K562 (cell line): Measurements from ENCODE around the gene HARS1. TPM values are rescaled to one million over a fixed set of nuclear protein-coding genes. Genes with fewer than 3 reads are reported as not detected.

Experiments
- ARHGAP35 ChIP-seq: fragments of 450-650 bp; IDR thresholded peaks from 2 replicates; pipeline ENCODE4 v1.6.1; 2018; ENCODE audit not compliant: partially characterized antibody
- CREM ChIP-seq: IDR thresholded peaks from 2 replicates; pipeline ENCODE4 v1.6.1; 2014; ENCODE audit warnings: antibody characterized with exemption, low read depth
- DDX20 ChIP-seq: fragments of 450-650 bp; IDR thresholded peaks from 2 replicates; pipeline ENCODE4 v1.6.1; 2016; ENCODE audit warnings: missing genetic modification characterization, low read depth, mild to moderate bottlenecking, missing compliant biosample characterization, moderate library complexity
- PHB ChIP-seq: fragments of 250-450 bp; sonication (Bioruptor Pico); IDR thresholded peaks from 2 replicates; pipeline ENCODE4 v1.5.0; 2021
- POLR3G ChIP-seq: IDR thresholded peaks from 2 replicates; pipeline ENCODE4 v1.6.1; 2011; ENCODE audit not compliant: insufficient read length, insufficient replicate concordance; ENCODE audit errors: extremely low read depth
- SETDB1 ChIP-seq: IDR thresholded peaks from one replicate; pipeline ENCODE4 v1.6.1; 2012; ENCODE audit warnings: low read length, control low read depth, inconsistent platforms
- SMARCB1 ChIP-seq: IDR thresholded peaks from 2 replicates; pipeline ENCODE4 v1.6.1; 2011; ENCODE audit warnings: improper control_type of control experiment, low read depth; ENCODE audit not compliant: insufficient read length
- polyA plus RNA-seq, 8 experiments: library from polyadenylated mRNA; depleted of rRNA in 4 of 8; stranded (reverse) in 5 of 8; unstranded in 3 of 8; fragments of >200 nt; fragmentation: Nextera tagmentation in 2 of 8; fragmentation: Illumina TruSeq in 1 of 8; extraction: Ambion mirVana in 2 of 8; extraction: Trizol in 1 of 8; gene quantifications; 2 replicates each; pipeline versions ENCODE4 v1.2.1 to v1.2.3, GENCODE V29; 2011 to 2014; ENCODE audit warnings: inconsistent platforms in 1 of 8, missing spikeins in 1 of 8
- total RNA-seq, 7 experiments: library from RNA; depleted of rRNA in 6 of 7; stranded (reverse); fragments of >200 nt in 6 of 7; fragmentation: Illumina TruSeq in 2 of 7; extraction: Trizol in 2 of 7; gene quantifications; 2 replicates each; pipeline versions ENCODE4 v1.2.1 to v1.2.3, GENCODE V29; 2011 to 2021; ENCODE audit warnings: low replicate concordance in 1 of 7
- TF ChIP-seq, protein P1 (sequence below): sonication (generic); formaldehyde crosslinking; IDR thresholded peaks from 2 replicates; pipeline ENCODE4 v1.8.0; 2022; ENCODE audit warnings: mild to moderate bottlenecking, missing genetic modification reagents
- TF ChIP-seq, protein P2 (sequence below): fragments of 450-650 bp; conservative IDR thresholded peaks from 2 replicates; pipeline ENCODE4 v1.6.1; 2016; ENCODE audit warnings: missing genetic modification characterization, low read depth, mild to moderate bottlenecking, missing compliant biosample characterization, moderate library complexity
- TF ChIP-seq, protein P3 (sequence below), 2 experiments: fragments of 450-650 bp; IDR thresholded peaks; 2 replicates each; pipeline ENCODE4 v1.6.1; 2016
- TF ChIP-seq, protein P4 (sequence below), 2 experiments: fragments of 450-650 bp; conservative IDR thresholded peaks; 2 replicates each; pipeline ENCODE4 v1.6.1; 2017; ENCODE audit warnings: mild to moderate bottlenecking in 2 of 2, moderate library complexity in 2 of 2
- TF ChIP-seq, protein P5 (sequence below): IDR thresholded peaks from 2 replicates; pipeline ENCODE4 v1.6.1; 2012; ENCODE audit warnings: low read depth, low read length, improper control_type of control experiment, borderline replicate concordance

The HARS1 gene
- total and polyA plus RNA-seq, 9 of the 15 experiments (the other 6 are each of a cell fraction or from before 2014, with no cell fraction given): 13.5 to 88.5 (median 75.2) TPM

DNA sequence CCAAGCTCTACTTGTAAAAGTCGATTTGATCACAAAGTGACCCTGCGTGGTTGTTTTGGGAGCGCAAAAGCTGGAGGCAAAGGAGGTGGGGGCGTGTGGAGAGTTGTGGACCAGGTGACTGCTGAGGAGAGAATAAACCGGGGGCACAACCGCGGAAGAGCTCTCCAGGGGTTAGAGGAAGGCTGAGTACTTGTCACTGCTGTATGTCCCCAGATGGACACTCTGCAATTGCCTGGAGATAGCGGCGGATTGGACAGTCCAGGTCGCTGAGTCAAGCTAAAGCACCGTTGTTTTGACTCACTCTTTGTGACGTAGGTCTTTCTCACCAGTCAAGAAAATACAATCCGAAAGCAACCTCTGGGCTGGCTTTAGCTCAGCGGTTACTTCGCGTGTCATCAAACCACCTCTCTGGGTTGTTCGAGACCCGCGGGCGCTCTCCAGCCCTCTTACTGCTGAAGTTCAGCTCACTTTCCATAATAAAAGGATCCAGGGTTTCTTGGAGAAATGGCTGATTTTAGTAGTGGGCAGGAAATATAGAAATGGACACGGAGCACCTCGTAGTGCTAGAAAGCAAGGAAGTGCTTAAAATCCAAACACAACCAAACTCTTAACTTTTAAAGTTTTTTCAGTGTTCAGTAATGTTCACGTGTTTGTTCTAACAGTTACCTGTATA, 34.8 kb upstream of the HARS1 start (continued):
- TF ChIP-seq, protein P1, sequence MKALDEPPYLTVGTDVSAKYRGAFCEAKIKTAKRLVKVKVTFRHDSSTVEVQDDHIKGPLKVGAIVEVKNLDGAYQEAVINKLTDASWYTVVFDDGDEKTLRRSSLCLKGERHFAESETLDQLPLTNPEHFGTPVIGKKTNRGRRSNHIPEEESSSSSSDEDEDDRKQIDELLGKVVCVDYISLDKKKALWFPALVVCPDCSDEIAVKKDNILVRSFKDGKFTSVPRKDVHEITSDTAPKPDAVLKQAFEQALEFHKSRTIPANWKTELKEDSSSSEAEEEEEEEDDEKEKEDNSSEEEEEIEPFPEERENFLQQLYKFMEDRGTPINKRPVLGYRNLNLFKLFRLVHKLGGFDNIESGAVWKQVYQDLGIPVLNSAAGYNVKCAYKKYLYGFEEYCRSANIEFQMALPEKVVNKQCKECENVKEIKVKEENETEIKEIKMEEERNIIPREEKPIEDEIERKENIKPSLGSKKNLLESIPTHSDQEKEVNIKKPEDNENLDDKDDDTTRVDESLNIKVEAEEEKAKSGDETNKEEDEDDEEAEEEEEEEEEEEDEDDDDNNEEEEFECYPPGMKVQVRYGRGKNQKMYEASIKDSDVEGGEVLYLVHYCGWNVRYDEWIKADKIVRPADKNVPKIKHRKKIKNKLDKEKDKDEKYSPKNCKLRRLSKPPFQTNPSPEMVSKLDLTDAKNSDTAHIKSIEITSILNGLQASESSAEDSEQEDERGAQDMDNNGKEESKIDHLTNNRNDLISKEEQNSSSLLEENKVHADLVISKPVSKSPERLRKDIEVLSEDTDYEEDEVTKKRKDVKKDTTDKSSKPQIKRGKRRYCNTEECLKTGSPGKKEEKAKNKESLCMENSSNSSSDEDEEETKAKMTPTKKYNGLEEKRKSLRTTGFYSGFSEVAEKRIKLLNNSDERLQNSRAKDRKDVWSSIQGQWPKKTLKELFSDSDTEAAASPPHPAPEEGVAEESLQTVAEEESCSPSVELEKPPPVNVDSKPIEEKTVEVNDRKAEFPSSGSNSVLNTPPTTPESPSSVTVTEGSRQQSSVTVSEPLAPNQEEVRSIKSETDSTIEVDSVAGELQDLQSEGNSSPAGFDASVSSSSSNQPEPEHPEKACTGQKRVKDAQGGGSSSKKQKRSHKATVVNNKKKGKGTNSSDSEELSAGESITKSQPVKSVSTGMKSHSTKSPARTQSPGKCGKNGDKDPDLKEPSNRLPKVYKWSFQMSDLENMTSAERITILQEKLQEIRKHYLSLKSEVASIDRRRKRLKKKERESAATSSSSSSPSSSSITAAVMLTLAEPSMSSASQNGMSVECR (CRISPR knock-in tag): 0 out of 2 replicates have a peak, but pooled peaks have one; percentile 62
- TF ChIP-seq SETDB1 (peak; percentile 58), PHB (no peak), CREM (peak; percentile 99), POLR3G (peak; percentile 85), ARHGAP35 (no peak), DDX20 (tag) (no peak), SMARCB1 (peak; percentile 36)
- TF ChIP-seq, protein P2, sequence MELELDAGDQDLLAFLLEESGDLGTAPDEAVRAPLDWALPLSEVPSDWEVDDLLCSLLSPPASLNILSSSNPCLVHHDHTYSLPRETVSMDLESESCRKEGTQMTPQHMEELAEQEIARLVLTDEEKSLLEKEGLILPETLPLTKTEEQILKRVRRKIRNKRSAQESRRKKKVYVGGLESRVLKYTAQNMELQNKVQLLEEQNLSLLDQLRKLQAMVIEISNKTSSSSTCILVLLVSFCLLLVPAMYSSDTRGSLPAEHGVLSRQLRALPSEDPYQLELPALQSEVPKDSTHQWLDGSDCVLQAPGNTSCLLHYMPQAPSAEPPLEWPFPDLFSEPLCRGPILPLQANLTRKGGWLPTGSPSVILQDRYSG (tag): no peak
- TF ChIP-seq, protein P3, sequence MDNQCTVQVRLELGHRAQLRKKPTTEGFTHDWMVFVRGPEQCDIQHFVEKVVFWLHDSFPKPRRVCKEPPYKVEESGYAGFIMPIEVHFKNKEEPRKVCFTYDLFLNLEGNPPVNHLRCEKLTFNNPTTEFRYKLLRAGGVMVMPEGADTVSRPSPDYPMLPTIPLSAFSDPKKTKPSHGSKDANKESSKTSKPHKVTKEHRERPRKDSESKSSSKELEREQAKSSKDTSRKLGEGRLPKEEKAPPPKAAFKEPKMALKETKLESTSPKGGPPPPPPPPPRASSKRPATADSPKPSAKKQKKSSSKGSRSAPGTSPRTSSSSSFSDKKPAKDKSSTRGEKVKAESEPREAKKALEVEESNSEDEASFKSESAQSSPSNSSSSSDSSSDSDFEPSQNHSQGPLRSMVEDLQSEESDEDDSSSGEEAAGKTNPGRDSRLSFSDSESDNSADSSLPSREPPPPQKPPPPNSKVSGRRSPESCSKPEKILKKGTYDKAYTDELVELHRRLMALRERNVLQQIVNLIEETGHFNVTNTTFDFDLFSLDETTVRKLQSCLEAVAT (IDR thresholded peaks at IDR 0.05): 0 out of 4 replicates have a peak, but pooled peaks of 1 of the 2 experiments have one; percentile 31
- TF ChIP-seq, protein P4, sequence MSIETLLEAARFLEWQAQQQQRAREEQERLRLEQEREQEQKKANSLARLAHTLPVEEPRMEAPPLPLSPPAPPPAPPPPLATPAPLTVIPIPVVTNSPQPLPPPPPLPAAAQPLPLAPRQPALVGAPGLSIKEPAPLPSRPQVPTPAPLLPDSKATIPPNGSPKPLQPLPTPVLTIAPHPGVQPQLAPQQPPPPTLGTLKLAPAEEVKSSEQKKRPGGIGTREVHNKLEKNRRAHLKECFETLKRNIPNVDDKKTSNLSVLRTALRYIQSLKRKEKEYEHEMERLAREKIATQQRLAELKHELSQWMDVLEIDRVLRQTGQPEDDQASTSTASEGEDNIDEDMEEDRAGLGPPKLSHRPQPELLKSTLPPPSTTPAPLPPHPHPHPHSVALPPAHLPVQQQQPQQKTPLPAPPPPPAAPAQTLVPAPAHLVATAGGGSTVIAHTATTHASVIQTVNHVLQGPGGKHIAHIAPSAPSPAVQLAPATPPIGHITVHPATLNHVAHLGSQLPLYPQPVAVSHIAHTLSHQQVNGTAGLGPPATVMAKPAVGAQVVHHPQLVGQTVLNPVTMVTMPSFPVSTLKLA (conservative IDR thresholded peaks at IDR 0.05): peak; percentile 64 to 71; a peak in 3 of 4 replicates
- TF ChIP-seq, protein P5, sequence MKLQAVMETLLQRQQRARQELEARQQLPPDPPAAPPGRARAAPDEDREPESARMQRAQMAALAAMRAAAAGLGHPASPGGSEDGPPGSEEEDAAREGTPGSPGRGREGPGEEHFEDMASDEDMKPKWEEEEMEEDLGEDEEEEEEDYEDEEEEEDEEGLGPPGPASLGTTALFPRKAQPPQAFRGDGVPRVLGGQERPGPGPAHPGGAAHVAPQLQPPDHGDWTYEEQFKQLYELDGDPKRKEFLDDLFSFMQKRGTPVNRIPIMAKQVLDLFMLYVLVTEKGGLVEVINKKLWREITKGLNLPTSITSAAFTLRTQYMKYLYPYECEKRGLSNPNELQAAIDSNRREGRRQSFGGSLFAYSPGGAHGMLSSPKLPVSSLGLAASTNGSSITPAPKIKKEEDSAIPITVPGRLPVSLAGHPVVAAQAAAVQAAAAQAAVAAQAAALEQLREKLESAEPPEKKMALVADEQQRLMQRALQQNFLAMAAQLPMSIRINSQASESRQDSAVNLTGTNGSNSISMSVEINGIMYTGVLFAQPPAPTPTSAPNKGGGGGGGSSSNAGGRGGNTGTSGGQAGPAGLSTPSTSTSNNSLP: peak; percentile 69; the same call in 1 of the 2 replicates
